Erythroblast (primary cell): ENCODE data around the gene IL16.
"Not testable (repeated sequence)": the region's sequence is repeated elsewhere in the genome, so short reads cannot be mapped to it uniquely, and the experiment has no call there.

Source experiments
- GATA1 ChIP-seq: IDR thresholded peaks from 2 replicates; pipeline ENCODE4 v1.6.1; 2011; ENCODE audit warnings: low read depth, mild to moderate bottlenecking, control low read depth, low read length, moderate library complexity
- POLR2A ChIP-seq: IDR thresholded peaks from 2 replicates; pipeline ENCODE4 v1.6.1; 2011; ENCODE audit warnings: mild to moderate bottlenecking, low read length

GRCh38 chr15:81331141-81331540, 134.5 kb downstream of the IL16 start:
- TF ChIP-seq POLR2A, GATA1: not testable (repeated sequence)
